Prostate gland (tissue), 2 donors: Measurements from ENCODE around the gene SFRP5. TPM values are rescaled to one million over a fixed set of nuclear protein-coding genes. Genes with fewer than 3 reads are reported as not detected.

Experiments used
- DNase-seq: peaks from one replicate; pipeline ENCODE4 v3.0.0-alpha.2; 2019; ENCODE audit warnings: low spot score
- H3K27ac ChIP-seq, 2 donors: fragments of 200-600 bp; sonication (generic); 2 replicates each; pipeline ENCODE4 v1.5.1; 2017 to 2019
- H3K27me3 ChIP-seq: fragments of 200-600 bp; sonication (generic); replicated peaks from 2 replicates; pipeline ENCODE4 v1.5.1; 2019; ENCODE audit not compliant: insufficient read depth
- H3K36me3 ChIP-seq, 2 donors: fragments of 200-600 bp; sonication (generic); 1 replicate in 1 of 2; 2 replicates in 1 of 2; pipeline versions ENCODE4 v1.5.1 to v1.8.1; 2017 to 2019
- H3K4me1 ChIP-seq: fragments of 200-600 bp; sonication (generic); replicated peaks from 2 replicates; pipeline ENCODE4 v1.5.1; 2019
- H3K4me3 ChIP-seq, 2 donors: fragments of 200-600 bp; sonication (generic); 2 replicates each; pipeline ENCODE4 v1.5.1; 2017 to 2019
- H3K9me3 ChIP-seq: fragments of 200-600 bp; sonication (generic); 2 replicates; pipeline ENCODE4 v1.5.1; 2017
- CTCF ChIP-seq, 4 experiments: fragments of 200-600 bp in 2 of 4; fragments of 450-650 bp in 2 of 4; sonication (generic) in 2 of 4; IDR thresholded peaks; 1 replicate in 3 of 4; 2 replicates in 1 of 4; pipeline ENCODE4 v1.5.1; 2016 to 2019; ENCODE audit warnings: antibody characterized with exemption in 4 of 4, mild to moderate bottlenecking in 2 of 4, moderate library complexity in 2 of 4
- POLR2A ChIP-seq: fragments of 450-650 bp; IDR thresholded peaks from one replicate; pipeline ENCODE4 v1.6.1; 2016; ENCODE audit warnings: antibody characterized with exemption, mild to moderate bottlenecking
- POLR2AphosphoS5 ChIP-seq: sonication (generic); formaldehyde crosslinking; IDR thresholded peaks from one replicate; pipeline ENCODE4 v1.6.1; 2017; ENCODE audit warnings: antibody characterized with exemption
- WGBS: methylation state at CpG from one replicate; pipeline ENCODE4 v1.1.5; 2018; 5-methylcytosine and 5-hydroxymethylcytosine counted together
- intact Hi-C: fragments of 100-400 bp; cut with DNase I; formaldehyde crosslinking; loops from one replicate; pipeline ENCODE4 v1.14.2; 2022
- total RNA-seq, 2 donors: library from RNA; depleted of rRNA; stranded (reverse); fragments of >200 nt; gene quantifications; one replicate each; pipeline ENCODE4 v1.1.0, GENCODE V29; 2016

The SFRP5 gene
- total RNA-seq, 2 donors from 2014 or later, result 0.23 to 3.2 TPM

GRCh38 chr10:97719602-97720001 is 52.2 kb downstream of the SFRP5 start:
- TF ChIP-seq CTCF (IDR thresholded peaks at IDR 0.05) (no peak), POLR2A (no peak), POLR2AphosphoS5 (no peak)
- H3K36me3 ChIP-seq, result no peaks in the 10 kb centered on the region
- no peak overlapping the region for H3K4me3 ChIP-seq
- H3K4me1 ChIP-seq, result peaks cover 9% of the 10 kb centered on the region
- no peaks in the 10 kb centered on the region for H3K27me3 ChIP-seq
- DNase-seq, result no peak
- intact Hi-C loops, result no loop called here
- no peaks in the 10 kb centered on the region for H3K9me3 ChIP-seq
- H3K27ac ChIP-seq, result peak overlapping the region; percentile 71 to 73
- 72% methylated on average over 2 of the region's 2 CpGs for WGBS

GRCh38 chr10:97718659-97719142 is 53.1 kb downstream of the SFRP5 start:
- Histone ChIP-seq H3K27me3 (no peaks in the 10 kb centered on the region), H3K4me1 (peaks cover 9% of the 10 kb centered on the region), H3K4me3 (no peak overlapping the region), H3K36me3 (no peaks in the 10 kb centered on the region), H3K27ac (peak overlapping the region; percentile 71 to 73), H3K9me3 (no peaks in the 10 kb centered on the region)
- intact Hi-C loops, result no loop called here
- peak; percentile 92 for DNase-seq
- 12% methylated on average over 8 of the region's 8 CpGs for WGBS
- TF ChIP-seq POLR2A (no peak), CTCF (IDR thresholded peaks at IDR 0.05) (no peak), POLR2AphosphoS5 (peak; percentile 95)

DNA sequence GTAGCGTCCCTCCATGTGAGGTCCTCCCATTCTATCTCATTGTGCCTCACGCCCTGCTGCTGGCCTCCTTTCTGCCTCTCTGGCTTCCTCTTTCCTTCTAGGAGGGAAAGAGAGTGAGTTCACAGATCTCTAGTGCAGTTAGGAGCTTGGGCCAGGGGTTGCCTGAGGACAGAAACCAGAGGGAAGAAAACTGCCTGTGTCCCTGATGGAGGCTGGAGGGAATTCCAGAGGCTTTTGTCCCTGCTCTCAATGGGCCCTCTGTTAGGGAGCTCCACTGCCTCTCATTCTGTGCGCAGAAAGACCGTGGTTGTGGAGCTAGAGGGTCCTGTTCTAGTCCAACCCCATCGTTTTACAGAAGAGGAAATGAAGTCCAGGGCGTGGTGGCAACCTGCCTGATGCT is 53.6 kb downstream of the SFRP5 start:
- Histone ChIP-seq H3K27ac (peak overlapping the region; percentile 71 to 73), H3K27me3 (no peaks in the 10 kb centered on the region), H3K4me3 (no peak overlapping the region), H3K4me1 (peaks cover 9% of the 10 kb centered on the region), H3K36me3 (no peaks in the 10 kb centered on the region), H3K9me3 (no peaks in the 10 kb centered on the region)
- no peak for DNase-seq
- intact Hi-C loops, result no loop called here
- WGBS, result 44% methylated on average over 6 of the region's 6 CpGs
- TF ChIP-seq CTCF (IDR thresholded peaks at IDR 0.05) (no peak), POLR2AphosphoS5 (no peak), POLR2A (no peak)

DNA sequence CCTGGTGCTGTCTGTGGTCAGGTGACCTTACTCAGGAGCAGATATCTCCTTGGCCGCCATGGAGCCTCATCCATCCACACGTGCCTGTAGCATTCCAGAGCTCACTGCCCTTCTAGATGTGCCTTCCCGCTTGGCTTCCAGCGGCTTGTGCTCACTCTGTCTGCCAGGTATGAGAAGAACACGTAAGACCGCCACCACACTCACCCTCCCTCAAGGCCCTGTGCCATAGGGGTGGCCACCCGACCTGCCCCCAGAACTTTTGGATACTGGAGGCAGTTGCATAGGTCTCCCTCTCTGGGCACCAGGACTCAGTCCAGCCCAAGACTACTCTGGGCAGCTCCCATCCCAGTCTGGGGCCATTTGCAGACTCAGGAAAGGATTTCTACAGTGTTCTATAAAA is 54.2 kb downstream of the SFRP5 start:
- TF ChIP-seq CTCF (IDR thresholded peaks at IDR 0.05), result no peak
- TF ChIP-seq POLR2AphosphoS5, result no peak
- no peak for TF ChIP-seq POLR2A
- H3K9me3 ChIP-seq, result no peaks in the 10 kb centered on the region
- intact Hi-C loops, result no loop called here
- no peak for DNase-seq
- H3K36me3 ChIP-seq, result no peaks in the 10 kb centered on the region
- H3K27ac ChIP-seq, result peak overlapping the region; percentile 71 to 73
- peaks cover 9% of the 10 kb centered on the region for H3K4me1 ChIP-seq
- no peak overlapping the region for H3K4me3 ChIP-seq
- WGBS, result 86% methylated on average over 7 of the region's 7 CpGs
- H3K27me3 ChIP-seq, result no peaks in the 10 kb centered on the region

Other genes with a start within 250 kb of the SFRP5 start
- 10 to 100 TPM in 1 of 2 donors, not detected in 1; 13.9 TPM for gene ANKRD2, start 199.2 kb downstream of the SFRP5 start, total RNA-seq
- gene HOGA1, start 187.6 kb downstream of the SFRP5 start, total RNA-seq, result 1 to 10 TPM; 1.0 to 2.7 TPM
- gene C10orf62, start 182.3 kb downstream of the SFRP5 start, total RNA-seq, result 10 to 100 TPM in 1 of 2 donors, not detected in 1; 14.0 TPM
- gene MORN4, start 138.5 kb downstream of the SFRP5 start, total RNA-seq, result 1 to 10 TPM; 4.7 to 5.5 TPM
- gene PI4K2A, start 131.3 kb downstream of the SFRP5 start, total RNA-seq, result 10 to 100 TPM; 12.3 to 26.2 TPM
- gene AVPI1, start 84.8 kb downstream of the SFRP5 start, total RNA-seq, result 10 to 100 TPM; 17.0 to 28.6 TPM
- gene MARVELD1, start 58.3 kb downstream of the SFRP5 start, total RNA-seq, result 10 to 100 TPM; 32.8 to 35.3 TPM
- gene ZFYVE27, start 34.9 kb downstream of the SFRP5 start, total RNA-seq, result 10 to 100 TPM; 15.3 to 41.4 TPM
- under 1 TPM; 0.23 TPM for gene GOLGA7B, start 77.8 kb upstream of the SFRP5 start, total RNA-seq